T-helper 2 cell treated with Interferon-gamma antibody and Interleukin-4, amounts not matched to agents 5 μg/mL and 100 μg/mL, for 36 hours (primary cell): ENCODE data around the gene TEX54.

Experiments used
- DNase-seq: peaks from one replicate; pipeline ENCODE4 v3.0.0; 2021; ENCODE audit warnings: low spot score
- H3K27ac Mint-ChIP-seq: one replicate; pipeline ENCODE4 v1.8.0; 2021; ENCODE audit warnings: mild to moderate bottlenecking, mixed read lengths
- H3K27me3 Mint-ChIP-seq: one replicate; pipeline ENCODE4 v1.8.0; 2021; ENCODE audit warnings: low read depth, mixed read lengths
- H3K36me3 Mint-ChIP-seq: one replicate; pipeline ENCODE4 v1.8.0; 2021; ENCODE audit warnings: low read depth, mixed read lengths
- H3K4me1 Mint-ChIP-seq: one replicate; pipeline ENCODE4 v1.8.0; 2021; ENCODE audit warnings: low read depth, mixed read lengths
- H3K4me3 Mint-ChIP-seq: one replicate; pipeline ENCODE4 v1.8.0; 2022; ENCODE audit warnings: mild to moderate bottlenecking, moderate library complexity, mixed read lengths
- H3K9me3 Mint-ChIP-seq: one replicate; pipeline ENCODE4 v1.8.0; 2021; ENCODE audit warnings: mixed read lengths

TEX54 gene

DNA sequence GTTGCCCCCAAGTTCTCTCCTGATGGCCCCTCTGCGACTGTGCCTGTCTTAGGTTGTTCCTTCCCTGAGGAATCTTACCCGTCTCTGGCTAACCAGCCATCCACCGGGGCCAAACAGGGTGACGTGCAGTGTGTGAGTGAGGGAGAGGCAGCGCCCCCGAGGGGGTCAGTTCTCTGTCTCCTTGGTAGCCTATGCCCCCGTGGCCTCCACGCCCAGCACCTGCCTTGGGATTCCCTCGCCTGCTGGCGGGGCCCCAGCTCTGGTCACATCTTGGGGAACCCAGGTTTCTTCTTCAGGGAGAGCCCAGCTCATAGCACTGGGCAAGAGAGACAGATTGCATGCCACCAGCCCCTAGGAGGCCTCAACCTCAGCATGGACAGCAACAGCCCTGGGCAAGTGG is 33.2 kb downstream of the TEX54 start:
- H3K36me3 Mint-ChIP-seq, result peaks cover 82% of the 10 kb centered on the region

DNA sequence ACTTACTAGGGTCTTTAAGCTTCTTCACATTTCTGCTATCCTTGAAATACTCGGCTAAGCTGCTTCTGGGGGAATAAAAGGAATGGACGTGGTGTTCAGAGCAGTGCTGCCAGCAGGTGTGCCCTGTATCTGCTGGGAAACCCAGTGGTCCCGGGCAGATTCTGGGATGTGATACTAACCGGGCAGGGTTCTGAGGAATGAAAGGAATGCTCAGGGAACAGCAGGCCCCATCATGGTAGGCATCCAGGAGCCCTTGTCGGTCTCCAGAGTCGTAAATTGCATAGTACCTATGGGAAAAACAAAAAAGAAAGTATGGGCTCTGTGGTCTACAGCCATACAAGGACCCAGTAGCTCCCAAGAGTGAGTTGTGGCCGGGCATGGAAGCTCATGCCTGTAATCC is 36.4 kb downstream of the TEX54 start:
- H3K27ac Mint-ChIP-seq, result no peak overlapping the region
- H3K9me3 Mint-ChIP-seq, result no peaks in the 10 kb centered on the region
- no peak for DNase-seq
- H3K36me3 Mint-ChIP-seq, result peaks cover 74% of the 10 kb centered on the region
- H3K27me3 Mint-ChIP-seq, result no peaks in the 10 kb centered on the region
- H3K4me1 Mint-ChIP-seq, result peaks cover 11% of the 10 kb centered on the region
- no peak overlapping the region for H3K4me3 Mint-ChIP-seq

More for the DNA sequence above, 33.2 kb downstream of the TEX54 start:
- Mint-ChIP-seq H3K27me3 (no peaks in the 10 kb centered on the region), H3K4me3 (no peak overlapping the region), H3K9me3 (no peaks in the 10 kb centered on the region), H3K4me1 (peaks cover 15% of the 10 kb centered on the region), H3K27ac (no peak overlapping the region)
- no peak for DNase-seq

DNA sequence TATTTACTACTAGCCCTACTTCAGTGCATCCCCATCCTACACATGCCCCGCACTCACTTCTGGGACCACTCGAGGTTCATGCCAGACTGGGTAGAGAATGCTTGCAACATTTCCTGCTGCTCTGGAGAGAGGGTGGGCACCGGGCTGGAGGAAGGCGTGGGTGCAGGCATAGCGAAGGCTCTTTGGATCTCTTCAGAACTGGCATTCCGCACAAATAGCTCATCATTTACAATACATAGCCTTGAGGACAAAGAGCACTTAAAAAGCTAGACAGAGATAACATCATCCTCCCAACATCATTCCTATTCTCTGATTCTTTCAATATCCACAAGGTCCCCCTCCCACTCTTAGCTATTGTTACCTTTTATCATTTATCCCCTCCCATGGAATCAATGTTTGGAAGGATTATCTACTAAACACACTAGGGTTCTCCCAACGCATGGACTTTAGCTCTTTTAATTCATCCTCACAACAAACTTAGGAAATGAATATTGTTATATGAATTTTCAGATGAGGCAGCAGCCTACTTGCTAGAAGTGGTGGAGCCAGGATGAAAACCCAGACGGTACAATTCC is 38.4 kb downstream of the TEX54 start:
- Mint-ChIP-seq H3K4me1 (peaks cover 23% of the 10 kb centered on the region), H3K27ac (no peak overlapping the region), H3K4me3 (no peak overlapping the region), H3K9me3 (no peaks in the 10 kb centered on the region), H3K36me3 (peaks cover 76% of the 10 kb centered on the region), H3K27me3 (no peaks in the 10 kb centered on the region)
- no peak for DNase-seq

DNA sequence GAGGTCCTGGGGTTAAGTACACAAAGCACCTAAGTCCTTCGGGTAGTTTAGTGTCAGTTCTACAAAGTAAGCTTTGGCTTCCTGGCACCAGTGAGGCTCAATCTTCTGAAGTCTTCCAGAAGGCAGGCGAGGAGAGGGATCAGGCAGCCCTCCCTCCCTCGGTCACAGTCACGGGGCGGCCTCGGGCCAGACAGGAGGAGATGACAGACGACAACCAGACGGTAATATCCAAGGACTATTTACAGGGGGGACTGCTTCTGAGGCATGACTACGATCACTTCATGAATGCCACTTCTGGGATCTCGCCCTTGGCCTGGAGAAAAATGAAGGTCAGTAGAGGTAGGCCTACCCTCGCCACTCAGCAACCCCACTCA is 40.5 kb downstream of the TEX54 start:
- peaks cover 63% of the 10 kb centered on the region for H3K36me3 Mint-ChIP-seq
- H3K9me3 Mint-ChIP-seq, result no peaks in the 10 kb centered on the region
- DNase-seq, result no peak
- no peaks in the 10 kb centered on the region for H3K27me3 Mint-ChIP-seq
- peak overlapping the region; percentile 91 for H3K27ac Mint-ChIP-seq
- peak overlapping the region; percentile 91 for H3K4me3 Mint-ChIP-seq
- H3K4me1 Mint-ChIP-seq, result peaks cover 38% of the 10 kb centered on the region

DNA sequence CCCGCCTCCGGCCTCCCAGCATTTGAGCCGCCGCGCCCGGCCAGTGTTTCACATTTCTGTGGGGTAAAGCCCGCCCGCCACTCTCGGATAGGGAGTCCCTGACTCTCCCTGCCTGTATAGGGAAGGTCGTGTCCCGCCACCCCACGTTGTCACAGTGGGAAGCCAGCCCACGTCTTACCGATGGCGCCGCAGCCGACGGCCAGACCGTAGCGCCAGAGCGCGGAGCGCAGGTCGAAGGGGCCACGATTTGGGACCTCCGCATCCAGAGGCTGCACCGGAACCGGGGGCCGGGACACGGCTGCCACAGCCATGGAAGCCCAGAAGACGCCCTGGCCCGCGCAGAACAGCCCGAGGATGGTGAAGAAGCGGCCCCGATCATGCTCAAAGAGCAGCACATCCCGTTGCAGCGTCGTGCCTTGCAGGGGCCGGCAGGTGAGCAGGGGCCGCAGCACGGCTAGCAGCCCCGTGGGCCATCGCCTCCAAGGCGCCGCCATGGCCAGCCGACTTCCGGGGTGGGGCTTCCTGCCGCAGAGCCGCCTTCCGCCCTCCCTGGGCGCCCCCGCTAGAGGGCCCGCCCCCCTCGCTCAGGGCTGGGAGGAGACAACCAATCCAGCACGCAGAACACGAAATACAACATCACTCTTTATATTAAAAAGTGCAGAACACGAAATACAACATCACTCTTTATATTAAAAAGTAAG is 41.0 kb downstream of the TEX54 start, which contains the start of gene TMEM223:
Gene TMEM223 (minus strand): TSS at position 506 of the 701 bp plus-strand sequence. CDS start 12 bp downstream, at position 494.
- Mint-ChIP-seq H3K27ac (peak within 1 kb of the TSS; percentile 91), H3K36me3 (peaks cover 60% of the 10 kb centered on the region)

DNA sequence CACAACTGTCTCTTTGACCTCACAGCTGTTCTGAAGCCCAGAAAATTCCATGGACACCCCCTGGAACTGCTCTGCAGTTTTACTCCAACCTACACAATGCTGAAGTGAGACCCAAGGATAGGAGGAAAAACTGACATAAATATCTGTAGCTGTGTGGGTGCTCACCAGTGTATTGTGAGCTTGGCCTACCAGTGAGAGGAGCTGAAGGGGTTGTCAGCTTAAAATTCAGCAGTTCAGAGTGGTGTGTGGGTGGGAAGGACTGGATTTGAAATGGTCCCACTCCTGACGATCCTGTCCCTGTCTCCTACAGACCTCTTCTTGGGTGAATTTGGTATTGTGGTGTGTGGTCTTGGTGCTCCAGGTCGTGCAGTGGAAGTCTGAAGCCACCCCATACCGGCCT is 43.1 kb downstream of the TEX54 start:
- DNase-seq, result no peak
- Mint-ChIP-seq H3K9me3 (no peaks in the 10 kb centered on the region), H3K27ac (peak overlapping the region; percentile 91), H3K27me3 (no peaks in the 10 kb centered on the region), H3K4me1 (peaks cover 43% of the 10 kb centered on the region), H3K4me3 (peak overlapping the region; percentile 94), H3K36me3 (peaks cover 46% of the 10 kb centered on the region)

More for the DNA sequence above, 41.0 kb downstream of the TEX54 start, which contains the start of gene TMEM223:
- H3K4me1 Mint-ChIP-seq, result peaks cover 38% of the 10 kb centered on the region
- H3K9me3 Mint-ChIP-seq, result no peaks in the 10 kb centered on the region
- peak within 1 kb of the TSS; percentile 91 for H3K4me3 Mint-ChIP-seq
- H3K27me3 Mint-ChIP-seq, result no peaks in the 10 kb centered on the region
- peak; percentile 89 for DNase-seq

DNA sequence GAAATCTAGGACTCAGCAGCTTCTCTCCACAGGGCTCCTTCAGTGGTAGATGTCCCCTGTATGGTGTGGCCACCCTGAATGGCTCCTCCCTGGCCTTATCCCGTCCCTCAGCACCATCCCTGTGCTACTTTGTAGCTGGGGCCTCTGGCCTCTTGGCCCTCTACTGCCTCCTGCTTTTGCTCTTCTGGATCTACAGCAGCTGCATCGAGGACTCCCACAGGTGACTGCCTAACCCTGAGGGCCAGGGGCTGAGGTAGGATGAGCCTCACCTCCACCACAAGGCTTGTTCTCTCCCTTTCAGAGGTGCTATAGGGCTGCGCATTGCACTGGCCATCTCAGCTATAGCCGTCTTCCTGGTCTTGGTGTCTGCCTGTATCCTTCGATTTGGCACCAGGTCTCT is 43.6 kb downstream of the TEX54 start:
- no peak for DNase-seq
- H3K36me3 Mint-ChIP-seq, result peaks cover 40% of the 10 kb centered on the region
- no peaks in the 10 kb centered on the region for H3K9me3 Mint-ChIP-seq
- no peaks in the 10 kb centered on the region for H3K27me3 Mint-ChIP-seq
- peak overlapping the region; percentile 94 for H3K4me3 Mint-ChIP-seq
- H3K4me1 Mint-ChIP-seq, result peaks cover 43% of the 10 kb centered on the region
- peak overlapping the region; percentile 74 for H3K27ac Mint-ChIP-seq

DNA sequence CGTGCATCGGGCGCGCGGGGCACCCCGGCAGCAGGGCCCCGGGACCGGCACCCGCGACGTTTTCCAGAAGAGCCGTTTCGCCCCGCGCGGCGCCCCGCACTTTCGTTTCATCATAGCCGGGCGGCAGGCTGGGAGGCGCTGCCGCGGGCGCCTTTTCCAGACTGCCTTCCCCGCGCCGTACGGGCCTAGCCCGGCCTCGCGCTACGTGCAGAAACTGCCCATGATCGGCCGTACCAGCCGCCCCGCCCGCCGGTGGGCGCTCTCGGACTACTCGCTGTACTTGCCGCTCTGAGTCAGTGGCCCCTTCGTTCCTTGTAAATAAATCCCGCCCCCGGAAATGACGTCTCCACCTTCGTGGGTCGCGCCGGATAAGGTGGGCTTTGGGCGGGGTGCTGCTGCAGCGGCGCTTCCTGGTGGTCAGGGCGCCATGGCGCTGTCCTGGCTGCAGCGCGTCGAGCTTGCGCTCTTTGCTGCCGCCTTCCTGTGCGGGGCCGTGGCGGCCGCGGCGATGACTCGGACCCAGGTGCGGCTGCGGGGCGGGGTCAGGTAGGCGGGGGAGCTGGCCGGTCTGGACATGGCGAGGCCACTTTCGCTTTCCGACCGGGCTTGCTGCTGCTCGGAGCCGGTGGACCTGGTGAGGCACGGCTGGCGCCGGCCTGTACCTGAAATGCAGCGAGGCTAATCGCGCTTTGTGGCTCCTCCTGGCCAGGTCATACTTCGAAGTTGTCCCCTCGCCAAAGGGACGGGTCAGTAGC is 45.5 kb downstream of the TEX54 start, which contains the start of gene TMEM179B:
Gene TMEM179B (plus strand): TSS at position 398 of the 755 bp plus-strand sequence. CDS start 30 bp downstream, at position 428.
- Mint-ChIP-seq H3K27ac (peak within 1 kb of the TSS; percentile 95), H3K4me3 (peak within 1 kb of the TSS; percentile 94), H3K4me1 (peaks cover 38% of the 10 kb centered on the region), H3K9me3 (no peaks in the 10 kb centered on the region), H3K27me3 (no peaks in the 10 kb centered on the region), H3K36me3 (peaks cover 32% of the 10 kb centered on the region)
- peak; percentile 98 for DNase-seq

DNA sequence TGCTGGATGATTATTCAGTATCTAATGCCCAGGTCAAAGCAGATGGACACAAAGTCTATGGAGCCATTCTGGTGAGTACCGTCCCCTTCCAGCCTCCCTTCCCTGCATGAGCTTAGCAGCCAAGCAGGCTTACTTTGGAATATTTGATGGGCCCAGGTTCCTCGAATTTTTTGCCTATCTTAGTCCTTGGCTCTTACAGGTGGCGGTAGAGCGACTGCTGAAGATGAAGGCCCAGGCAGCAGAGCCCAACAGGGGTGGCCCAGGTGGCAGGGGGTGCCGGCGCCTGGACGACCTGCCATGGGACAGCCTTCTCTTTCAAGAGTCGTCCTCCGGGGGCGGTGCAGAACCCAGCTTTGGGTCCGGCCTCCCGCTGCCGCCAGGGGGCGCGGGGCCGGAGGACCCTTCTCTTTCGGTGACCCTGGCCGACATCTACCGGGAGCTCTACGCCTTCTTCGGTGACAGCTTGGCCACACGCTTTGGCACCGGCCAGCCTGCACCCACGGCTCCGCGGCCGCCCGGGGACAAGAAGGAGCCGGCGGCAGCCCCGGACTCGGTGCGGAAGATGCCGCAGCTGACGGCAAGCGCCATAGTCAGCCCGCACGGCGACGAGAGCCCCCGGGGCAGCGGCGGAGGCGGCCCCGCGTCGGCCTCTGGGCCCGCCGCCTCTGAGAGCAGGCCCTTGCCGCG is 46.2 kb downstream of the TEX54 start:
- DNase-seq, result peak; percentile 87
- peaks cover 34% of the 10 kb centered on the region for H3K4me1 Mint-ChIP-seq
- H3K4me3 Mint-ChIP-seq, result peak overlapping the region; percentile 90
- H3K9me3 Mint-ChIP-seq, result no peaks in the 10 kb centered on the region
- H3K27me3 Mint-ChIP-seq, result no peaks in the 10 kb centered on the region
- H3K27ac Mint-ChIP-seq, result peak overlapping the region; percentile 83
- H3K36me3 Mint-ChIP-seq, result peaks cover 27% of the 10 kb centered on the region

DNA sequence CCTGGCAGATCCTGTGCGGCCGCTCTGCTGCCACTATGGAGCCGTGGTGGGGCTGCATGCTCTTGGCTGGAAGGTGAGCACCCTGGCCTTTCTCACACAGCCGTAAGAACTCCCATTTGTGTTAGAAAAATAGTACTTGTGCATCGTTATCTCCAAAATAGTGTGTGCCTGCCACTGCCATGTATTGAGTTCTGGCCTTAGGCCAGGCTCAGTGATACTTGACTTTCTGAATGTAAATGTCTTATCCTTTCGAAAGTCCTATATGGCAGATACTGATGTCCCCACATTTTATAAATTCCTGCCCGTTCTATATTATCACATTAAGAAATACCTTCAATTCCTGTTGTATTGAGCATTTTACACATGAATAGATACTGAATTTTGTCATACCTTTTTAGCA is 49.9 kb downstream of the TEX54 start:
- Mint-ChIP-seq H3K4me1 (peaks cover 14% of the 10 kb centered on the region), H3K36me3 (peaks cover 18% of the 10 kb centered on the region), H3K27me3 (no peaks in the 10 kb centered on the region), H3K4me3 (no peak overlapping the region), H3K9me3 (no peaks in the 10 kb centered on the region), H3K27ac (no peak overlapping the region)
- no peak for DNase-seq
